Hepatocyte (in vitro differentiated cells): Measurements from ENCODE around the gene ADSL. TPM values are rescaled to one million over a fixed set of nuclear protein-coding genes. Genes with fewer than 3 reads are reported as not detected.

Source experiments
- DNase-seq: peaks from one replicate; pipeline ENCODE4 v3.0.0-alpha.2; 2016; ENCODE audit warnings: low spot score
- H2AFZ ChIP-seq: fragments of 200-600 bp; sonication (generic); 2 replicates; pipeline ENCODE4 v1.6.0; 2016; ENCODE audit warnings: antibody characterized with exemption, mild to moderate bottlenecking
- H3K27ac ChIP-seq: fragments of 200-600 bp; sonication (generic); 2 replicates; pipeline ENCODE4 v1.5.1; 2016; ENCODE audit warnings: mild to moderate bottlenecking
- H3K27me3 ChIP-seq: fragments of 200-600 bp; sonication (generic); 2 replicates; pipeline ENCODE4 v1.6.1; 2016
- H3K36me3 ChIP-seq: fragments of 200-600 bp; sonication (generic); replicated peaks from 2 replicates; pipeline ENCODE4 v1.5.1; 2016; ENCODE audit warnings: low read depth; ENCODE audit not compliant: insufficient read depth
- H3K4me1 ChIP-seq: fragments of 200-600 bp; sonication (generic); 2 replicates; pipeline ENCODE4 v1.5.1; 2016; ENCODE audit warnings: mild to moderate bottlenecking, moderate library complexity; ENCODE audit not compliant: insufficient read depth
- H3K4me2 ChIP-seq: fragments of 200-600 bp; sonication (generic); 2 replicates; pipeline ENCODE4 v1.6.0; 2016
- H3K4me3 ChIP-seq: fragments of 200-600 bp; sonication (generic); 2 replicates; pipeline ENCODE4 v1.5.1; 2016; ENCODE audit warnings: mild to moderate bottlenecking
- H3K79me2 ChIP-seq: fragments of 200-600 bp; sonication (generic); 2 replicates; pipeline ENCODE4 v1.6.0; 2017; ENCODE audit warnings: mild to moderate bottlenecking
- H3K9me2 ChIP-seq: fragments of 200-600 bp; sonication (generic); replicated peaks from 2 replicates; pipeline ENCODE4 v1.6.0; 2017; ENCODE audit warnings: mild to moderate bottlenecking; ENCODE audit not compliant: insufficient read depth
- H3K9me3 ChIP-seq: fragments of 200-600 bp; sonication (generic); 2 replicates; pipeline ENCODE4 v1.5.1; 2016; ENCODE audit warnings: low read depth, mild to moderate bottlenecking
- H4K20me1 ChIP-seq: fragments of 200-600 bp; sonication (generic); 2 replicates; pipeline ENCODE4 v1.6.0; 2016; ENCODE audit warnings: mild to moderate bottlenecking; ENCODE audit not compliant: insufficient read depth, poor library complexity, severe bottlenecking
- CTCF ChIP-seq: fragments of 200-600 bp; sonication (generic); IDR thresholded peaks from 2 replicates; pipeline ENCODE4 v1.5.1; 2016; ENCODE audit warnings: antibody characterized with exemption, mild to moderate bottlenecking; ENCODE audit not compliant: poor library complexity
- EZH2 ChIP-seq: fragments of 200-600 bp; sonication (generic); IDR thresholded peaks from 2 replicates; pipeline ENCODE4 v1.6.1; 2016; ENCODE audit warnings: antibody characterized with exemption, mild to moderate bottlenecking, borderline replicate concordance
- EZH2phosphoT487 ChIP-seq: fragments of 200-600 bp; sonication (generic); IDR thresholded peaks from one replicate; pipeline ENCODE4 v1.6.1; 2018; ENCODE audit warnings: antibody characterized with exemption, mild to moderate bottlenecking, low read depth, moderate library complexity; ENCODE audit not compliant: unreplicated experiment, severe bottlenecking
- WGBS: methylation state at CpG from one replicate; pipeline ENCODE4 v1.1.6; 2016; ENCODE audit warnings: low lambda C conversion rate; ENCODE audit errors: missing lambda C conversion rate; 5-methylcytosine and 5-hydroxymethylcytosine counted together
- polyA plus RNA-seq: library from polyadenylated mRNA; unstranded; fragments of >200 nt; fragmentation: Nextera tagmentation; extraction: Ambion mirVana; gene quantifications from 2 replicates; pipeline ENCODE4 v1.2.1, GENCODE V29; 2016
- total RNA-seq: library from RNA; depleted of rRNA; stranded (reverse); fragments of >200 nt; gene quantifications from 2 replicates; pipeline ENCODE4 v1.2.3, GENCODE V29; 2014

The ADSL gene
- total and polyA plus RNA-seq, 2 experiments from 2014 or later = 54.8 to 81.8 TPM

- no peak overlapping the region for H3K4me3 ChIP-seq
- WGBS = 62% methylated on average over 4 of the region's 4 CpGs
- TF ChIP-seq CTCF (no peak), EZH2 (no peak), EZH2phosphoT487 (no peak)
- peak overlapping the region; percentile 66 for H3K4me2 ChIP-seq
- H3K79me2 ChIP-seq = peaks cover 59% of the 10 kb centered on the region
- no peaks in the 10 kb centered on the region for H4K20me1 ChIP-seq
- peak overlapping the region; percentile 86 for H3K27ac ChIP-seq
- no peak overlapping the region for H2AFZ ChIP-seq
- DNase-seq = no peak
- H3K9me2 ChIP-seq = no peaks in the 10 kb centered on the region
- peaks cover 3% of the 10 kb centered on the region for H3K4me1 ChIP-seq
- no peaks in the 10 kb centered on the region for H3K27me3 ChIP-seq
- H3K36me3 ChIP-seq = no peaks in the 10 kb centered on the region
- no peaks in the 10 kb centered on the region for H3K9me3 ChIP-seq
Measured at GRCh38 chr22:40388231-40388630, 41.9 kb downstream of the ADSL start.

GRCh38 chr22:40391417-40391816, 45.1 kb downstream of the ADSL start:
- H3K9me2 ChIP-seq = no peaks in the 10 kb centered on the region
- H3K4me1 ChIP-seq = peaks cover 3% of the 10 kb centered on the region
- H3K79me2 ChIP-seq = peaks cover 52% of the 10 kb centered on the region
- H3K9me3 ChIP-seq = no peaks in the 10 kb centered on the region
- no peaks in the 10 kb centered on the region for H3K36me3 ChIP-seq
- H3K4me3 ChIP-seq = no peak overlapping the region
- no peaks in the 10 kb centered on the region for H3K27me3 ChIP-seq
- TF ChIP-seq EZH2phosphoT487 = no peak
- TF ChIP-seq CTCF = no peak
- no peak for TF ChIP-seq EZH2
- no peak overlapping the region for H3K4me2 ChIP-seq
- no peak overlapping the region for H3K27ac ChIP-seq
- DNase-seq = no peak
- WGBS = 87% methylated on average over 2 of the region's 2 CpGs
- H2AFZ ChIP-seq = no peak overlapping the region
- H4K20me1 ChIP-seq = no peaks in the 10 kb centered on the region

GRCh38 chr22:40392618-40393017, 46.3 kb downstream of the ADSL start:
- no peak overlapping the region for H2AFZ ChIP-seq
- TF ChIP-seq EZH2 = no peak
- no peak for TF ChIP-seq CTCF
- TF ChIP-seq EZH2phosphoT487 = no peak
- peaks cover 44% of the 10 kb centered on the region for H3K79me2 ChIP-seq
- peaks cover 8% of the 10 kb centered on the region for H3K4me1 ChIP-seq
- H3K4me2 ChIP-seq = no peak overlapping the region
- no peak overlapping the region for H3K27ac ChIP-seq
- H3K9me3 ChIP-seq = no peaks in the 10 kb centered on the region
- H4K20me1 ChIP-seq = no peaks in the 10 kb centered on the region
- WGBS = 94% methylated on average over 2 of the region's 2 CpGs
- no peaks in the 10 kb centered on the region for H3K27me3 ChIP-seq
- H3K4me3 ChIP-seq = no peak overlapping the region
- no peak for DNase-seq
- no peaks in the 10 kb centered on the region for H3K36me3 ChIP-seq
- no peaks in the 10 kb centered on the region for H3K9me2 ChIP-seq

GRCh38 chr22:40394607-40395006, 48.3 kb downstream of the ADSL start:
- no peak overlapping the region for H3K4me2 ChIP-seq
- no peak for DNase-seq
- H3K4me1 ChIP-seq = peaks cover 5% of the 10 kb centered on the region
- H3K36me3 ChIP-seq = no peaks in the 10 kb centered on the region
- 79% methylated on average over 3 of the region's 3 CpGs for WGBS
- no peaks in the 10 kb centered on the region for H4K20me1 ChIP-seq
- H3K27ac ChIP-seq = no peak overlapping the region
- TF ChIP-seq CTCF = no peak
- TF ChIP-seq EZH2 = no peak
- no peak for TF ChIP-seq EZH2phosphoT487
- no peaks in the 10 kb centered on the region for H3K9me2 ChIP-seq
- H3K79me2 ChIP-seq = peaks cover 48% of the 10 kb centered on the region
- no peaks in the 10 kb centered on the region for H3K9me3 ChIP-seq
- no peak overlapping the region for H2AFZ ChIP-seq
- no peaks in the 10 kb centered on the region for H3K27me3 ChIP-seq
- H3K4me3 ChIP-seq = no peak overlapping the region
